Pancreas (tissue), 10 donors: ENCODE data around the gene TMA7. TPM values are rescaled to one million over a fixed set of nuclear protein-coding genes. Genes with fewer than 3 reads are reported as not detected.

ENCODE experiments used
- ATAC-seq, 4 donors: fragments of 200-7000 bp; cut with Tn5 transposase; one replicate each; pipeline versions ENCODE4 v1.8.0 to v1.9.1; 2020; ENCODE audit warnings: mild to moderate bottlenecking in 4 of 4, moderate library complexity in 4 of 4
- DNase-seq, 6 donors: peaks; one replicate each; pipeline ENCODE4 v3.0.0-alpha.2; 2020
- FAIRE-seq: peaks from 2 replicates; lab custom pipeline; 2012; peaks lifted over from hg19 to GRCh38; lab: Jason Lieb, UNC
- H3K27ac ChIP-seq, 4 donors: fragments of 200-600 bp; sonication (generic); 1 replicate in 3 of 4; 2 replicates in 1 of 4; pipeline versions ENCODE4 v1.5.0 to v1.8.0; 2020
- H3K27me3 ChIP-seq, 4 donors: fragments of 200-600 bp; one replicate each; pipeline ENCODE4 v1.8.0; 2021
- H3K36me3 ChIP-seq, 3 donors: fragments of 200-600 bp; sonication (generic) in 1 of 3; one replicate each; pipeline versions ENCODE4 v1.5.0 to v1.8.0; 2020 to 2021
- H3K4me1 ChIP-seq, 3 donors: fragments of 200-600 bp; one replicate each; pipeline ENCODE4 v1.8.0; 2021
- H3K4me3 ChIP-seq, 4 donors: fragments of 200-600 bp; sonication (generic) in 2 of 4; one replicate each; pipeline versions ENCODE4 v1.5.0 to v1.8.0; 2020 to 2021
- H3K9me3 ChIP-seq, 4 donors: fragments of 200-600 bp; one replicate each; pipeline ENCODE4 v1.8.0; 2021
- CTCF ChIP-seq, 4 donors: fragments of 200-600 bp; sonication (generic) in 3 of 4; IDR thresholded peaks; one replicate each; pipeline versions ENCODE4 v1.5.0 to v1.8.0; 2021; ENCODE audit warnings: antibody characterized with exemption in 4 of 4
- WGBS, 2 donors: extraction: QIAGEN DNeasy Blood & Tissue Kit; methylation state at CpG; one replicate each; pipeline ENCODE4 v1.1.7; 2013; 5-methylcytosine and 5-hydroxymethylcytosine counted together
- intact Hi-C, 3 donors: fragments of 100-400 bp; cut with DNase I; formaldehyde crosslinking; loops; one replicate each; pipeline versions ENCODE4 v1.11.1 to v1.14.2; 2022
- polyA plus RNA-seq, 2 donors: library from polyadenylated mRNA; stranded (reverse); fragments of 200-250 nt; gene quantifications; one replicate each; pipeline ENCODE4 v1.2.3, GENCODE V29; 2013
- total RNA-seq, 6 donors: library from RNA; stranded (reverse); fragmentation: NEBNext Ultra II Directional in 4 of 6; extraction: Animal tissue kit (Norgen Biotek cat#: 25700) in 4 of 6; gene quantifications; one replicate each; pipeline versions ENCODE4 v1.2.1 to v1.2.4, GENCODE V29; 2021 to 2023
- donor health status: healthy with polysubstance abuse.
- donor health status: DM: no; HTN: no; CAD: no; lungs with moderate emphysema.
- donor health status: DM: no; HTN: no; CAD: no.
- donor health status: control.
- donor health status: control.
- donor health status: Bipolar disorder and iron deficiency.
- donor health status: DM: yes; HTN: yes; CAD: no.
- donor health status: DM: no; HTN: no; CAD: no.
- donor health status: DM: no; HTN: no; CAD: no.
- donor health status: DM: yes; HTN: yes; CAD: no.

Gene TMA7
- total and polyA plus RNA-seq, 8 donors = 59.0 to 320 (median 72.5) TPM

DNA sequence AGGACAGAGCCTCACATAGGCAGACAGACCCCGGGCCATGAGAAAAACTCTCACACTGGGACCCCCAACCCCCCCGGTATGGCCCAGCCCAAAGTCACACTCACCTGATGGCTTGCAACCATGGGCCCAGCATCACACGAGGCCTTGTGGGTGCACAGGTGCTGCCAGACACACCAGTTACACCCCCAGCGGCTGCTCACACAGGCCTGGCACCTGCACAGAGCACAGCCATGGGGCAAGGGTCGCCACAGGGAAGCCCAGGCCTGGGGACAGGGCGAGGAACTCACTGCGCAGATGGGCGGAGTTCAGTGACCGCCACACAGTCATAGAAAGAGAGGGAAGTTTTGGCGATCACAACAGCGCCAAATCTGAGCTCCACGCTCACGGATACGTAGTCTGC is 19.5 kb upstream of the TMA7 start:
- TF ChIP-seq CTCF (IDR thresholded peaks at IDR 0.05) = no peak
- intact Hi-C loops = no loop called here
- no peak for FAIRE-seq
- H3K27ac ChIP-seq = no peak overlapping the region
- WGBS, 2 donors = 87 to 89% methylated on average over 14 of the region's 14 CpGs
- H3K9me3 ChIP-seq = no peaks in the 10 kb centered on the region
- no peak for DNase-seq
- no peaks in the 10 kb centered on the region for H3K4me1 ChIP-seq
- no peaks in the 10 kb centered on the region for H3K27me3 ChIP-seq
- H3K4me3 ChIP-seq = no peak overlapping the region
- no peak for ATAC-seq
- peaks cover 0 to 31% (median 21%) of the 10 kb centered on the region in 3 donors for H3K36me3 ChIP-seq

GRCh38 chr3:48422272-48422671 is 17.8 kb upstream of the TMA7 start:
- no peak for TF ChIP-seq CTCF (IDR thresholded peaks at IDR 0.05)
- FAIRE-seq = no peak
- 65 to 74% methylated on average over 3 of the region's 3 CpGs for WGBS, 2 donors
- intact Hi-C loops = no loop called here
- Histone ChIP-seq H3K9me3 (no peaks in the 10 kb centered on the region), H3K4me3 (no peak overlapping the region), H3K27me3 (no peaks in the 10 kb centered on the region), H3K4me1 (peaks cover 0 to 4% (median 0%) of the 10 kb centered on the region in 3 donors), H3K27ac (no peak overlapping the region), H3K36me3 (peaks cover 0 to 18% (median 16%) of the 10 kb centered on the region in 3 donors)
- no peak for DNase-seq
- no peak for ATAC-seq

GRCh38 chr3:48422681-48423080 is 17.4 kb upstream of the TMA7 start:
- ATAC-seq = no peak
- Histone ChIP-seq H3K27ac (no peak overlapping the region), H3K4me1 (peaks cover 0 to 5% (median 2%) of the 10 kb centered on the region in 3 donors), H3K27me3 (no peaks in the 10 kb centered on the region), H3K9me3 (no peaks in the 10 kb centered on the region), H3K36me3 (peaks cover 0 to 14% (median 12%) of the 10 kb centered on the region in 3 donors), H3K4me3 (no peak overlapping the region)
- WGBS, 2 donors = 86 to 90% methylated on average over 8 of the region's 8 CpGs
- intact Hi-C loops = no loop called here
- DNase-seq = no peak
- TF ChIP-seq CTCF (IDR thresholded peaks at IDR 0.05) = no peak
- no peak for FAIRE-seq

- no peaks in the 10 kb centered on the region for H3K27me3 ChIP-seq
- WGBS, 2 donors = 85 to 86% methylated on average over 25 of the region's 25 CpGs
- H3K27ac ChIP-seq = no peak overlapping the region
- TF ChIP-seq CTCF (IDR thresholded peaks at IDR 0.05) = no peak
- FAIRE-seq (no peak), ATAC-seq (no peak), DNase-seq (no peak)
- no peak overlapping the region for H3K4me3 ChIP-seq
- peaks cover 0 to 12% (median 8%) of the 10 kb centered on the region in 3 donors for H3K36me3 ChIP-seq
- no peaks in the 10 kb centered on the region for H3K9me3 ChIP-seq
- H3K4me1 ChIP-seq = peaks cover 0 to 12% (median 3%) of the 10 kb centered on the region in 3 donors
- intact Hi-C loops = no loop called here
Measured at GRCh38 chr3:48423241-48423882, 16.7 kb upstream of the TMA7 start.
